HG02885 (cell line): Measurements from ENCODE around the gene TMEM86A.
A peak's percentile ranks its signal among the peaks of the same experiment; 100 is the strongest.

Source experiments
- ATAC-seq: cut with Tn5 transposase; IDR thresholded peaks from one replicate; pipeline ENCODE4 v1.9.1; 2021; ENCODE audit warnings: mild to moderate bottlenecking; ENCODE audit not compliant: unreplicated experiment, poor library complexity

TMEM86A gene

GRCh38 chr11:18699848-18700261, 1.3 kb downstream of the TMEM86A start:
- ATAC-seq = no peak

GRCh38 chr11:18700375-18700774, 1.8 kb downstream of the TMEM86A start:
- ATAC-seq = no peak

GRCh38 chr11:18700872-18701271, 2.3 kb downstream of the TMEM86A start:
- no peak for ATAC-seq

DNA sequence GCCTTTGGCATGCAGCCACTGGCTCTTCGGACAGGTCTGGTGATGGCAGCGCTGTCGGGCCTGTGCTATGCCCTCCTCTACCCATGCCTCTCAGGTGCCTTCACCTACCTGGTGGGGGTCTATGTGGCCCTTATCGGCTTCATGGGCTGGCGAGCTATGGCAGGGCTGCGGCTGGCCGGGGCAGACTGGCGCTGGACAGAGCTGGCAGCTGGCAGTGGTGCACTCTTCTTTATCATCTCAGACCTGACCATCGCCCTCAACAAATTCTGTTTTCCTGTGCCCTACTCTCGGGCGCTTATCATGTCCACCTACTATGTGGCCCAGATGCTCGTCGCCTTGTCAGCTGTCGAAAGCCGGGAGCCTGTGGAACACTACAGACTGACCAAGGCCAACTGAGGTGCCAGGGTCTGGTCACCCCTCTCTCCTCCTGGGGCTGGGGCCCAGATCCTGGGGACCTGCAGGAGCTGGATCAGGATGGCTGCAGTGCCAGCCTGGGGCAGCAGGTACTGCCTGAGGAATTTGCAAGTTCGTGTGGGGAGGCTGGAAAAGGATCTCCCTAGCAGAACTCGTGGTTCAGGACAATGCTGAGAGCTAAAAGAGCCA, 3.1 kb downstream of the TMEM86A start:
- ATAC-seq = no peak

DNA sequence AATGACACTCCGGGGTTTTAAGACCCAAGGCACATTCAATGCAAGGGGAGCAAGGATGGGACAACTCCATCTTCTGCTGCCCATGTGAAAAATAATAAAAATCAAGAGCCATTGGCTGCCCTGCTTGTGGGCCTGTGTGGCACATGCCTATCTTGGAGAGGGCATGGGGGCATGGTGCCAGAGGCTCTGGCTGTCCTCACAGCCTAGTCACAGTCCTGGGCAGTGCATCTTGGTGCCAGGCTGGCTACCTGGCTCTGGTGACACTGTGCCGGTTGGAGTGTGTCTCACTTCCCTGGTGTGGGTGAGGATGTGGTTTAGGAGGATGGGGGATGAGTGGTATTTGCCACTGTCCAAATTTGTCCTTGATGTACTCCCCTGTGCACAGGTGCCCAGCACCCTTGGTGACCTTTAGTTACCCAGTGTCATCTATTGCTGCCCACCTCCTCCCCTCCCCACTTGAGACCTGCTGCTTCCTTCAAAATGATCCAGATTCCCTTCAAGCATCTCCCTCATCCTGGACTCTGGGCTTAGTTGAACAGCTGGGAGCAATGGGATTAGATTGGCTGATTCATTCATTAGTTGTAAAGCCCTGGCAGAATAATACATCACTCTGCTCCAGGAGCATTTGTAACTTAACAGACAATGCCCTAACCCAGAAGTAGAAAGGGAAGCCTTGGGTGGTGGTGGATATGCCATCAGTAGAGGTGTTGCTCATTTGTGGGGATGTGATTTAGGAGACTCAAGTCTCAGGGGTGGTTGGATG, 4.6 kb downstream of the TMEM86A start:
- no peak for ATAC-seq

- ATAC-seq = no peak
These were observed 5.6 kb downstream of the TMEM86A start for GRCh38 chr11:18704045-18704645.

GRCh38 chr11:18704698-18705097, 6.1 kb downstream of the TMEM86A start:
- ATAC-seq = no peak

DNA sequence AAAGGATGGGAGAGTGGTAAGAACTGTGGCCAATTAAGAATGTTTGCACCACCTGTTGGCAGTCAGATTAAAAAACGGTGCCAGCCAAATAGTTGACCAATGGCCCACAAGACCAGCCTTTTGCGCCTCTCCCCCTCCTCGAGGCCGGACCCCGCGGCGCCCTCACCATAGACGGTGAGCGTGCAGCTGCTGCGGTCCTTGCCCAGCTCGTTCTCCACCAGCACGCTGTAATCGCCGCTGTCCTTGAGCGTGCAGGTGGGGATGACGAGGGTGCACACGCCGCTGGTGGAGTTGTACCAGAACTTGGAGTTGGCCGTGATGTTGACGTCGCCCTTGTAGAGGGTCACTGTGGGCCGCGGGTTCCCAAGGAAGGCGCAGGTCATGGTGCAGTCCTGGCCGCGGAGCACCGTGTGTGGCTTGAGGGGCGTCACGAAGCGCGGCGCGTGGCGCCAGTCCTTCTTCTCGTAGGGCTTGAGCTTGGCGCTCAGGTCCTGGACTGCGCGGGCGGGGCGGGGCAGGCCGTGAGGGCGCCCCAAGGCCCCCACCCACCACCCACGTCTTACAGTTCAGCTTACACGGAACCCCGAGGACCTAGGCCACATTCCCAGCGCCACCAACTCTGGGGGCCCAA, 7.2 kb downstream of the TMEM86A start:
- ATAC-seq = no peak

DNA sequence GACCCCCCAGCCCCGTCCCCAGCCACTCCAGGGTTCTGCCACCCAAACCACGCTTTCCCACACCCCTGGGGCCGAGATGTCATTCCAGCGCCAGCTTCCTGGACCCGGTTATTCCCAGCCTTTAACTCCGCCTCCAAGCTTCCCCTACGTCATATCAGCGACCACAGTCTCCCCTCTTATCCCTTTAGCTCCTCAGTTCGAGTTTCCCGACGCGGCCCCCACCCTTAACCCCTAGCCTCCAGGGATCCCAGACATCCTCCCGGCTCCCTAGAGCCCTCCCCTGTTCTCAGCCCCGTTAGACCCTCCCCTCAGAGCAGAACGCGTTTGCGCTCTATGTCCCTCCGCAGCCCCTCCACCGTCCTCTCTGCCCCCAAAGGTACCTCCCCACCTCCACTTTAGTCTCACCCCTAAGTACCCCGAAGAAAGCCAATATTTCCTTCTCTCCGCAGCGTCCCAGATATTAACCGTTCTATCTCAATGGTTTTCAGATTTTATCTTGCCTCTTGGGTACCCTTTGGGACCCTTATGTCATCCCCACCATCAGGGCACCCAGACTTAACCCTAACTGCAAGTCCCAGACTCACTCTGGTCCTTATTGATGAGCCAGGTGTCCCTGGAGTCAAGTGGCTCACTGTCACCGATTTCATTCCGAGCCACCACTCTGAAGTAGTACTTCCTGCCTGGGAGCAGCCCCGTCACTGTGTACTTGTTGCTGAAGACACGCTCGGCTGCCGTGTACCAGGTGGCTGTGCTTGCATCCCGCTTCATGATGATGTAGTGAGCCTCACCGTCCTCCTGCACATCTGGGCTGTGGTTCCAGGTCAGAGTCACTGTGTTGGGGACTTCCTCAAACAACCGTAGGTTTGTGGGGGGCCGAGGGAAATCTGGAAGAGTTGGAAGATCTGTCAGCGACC, 8.0 kb downstream of the TMEM86A start:
- ATAC-seq = no peak

- ATAC-seq = no peak
These were observed 9.3 kb downstream of the TMEM86A start for GRCh38 chr11:18707811-18708340.

- ATAC-seq = no peak
These were observed 10.8 kb downstream of the TMEM86A start for GRCh38 chr11:18709414-18709813.

DNA sequence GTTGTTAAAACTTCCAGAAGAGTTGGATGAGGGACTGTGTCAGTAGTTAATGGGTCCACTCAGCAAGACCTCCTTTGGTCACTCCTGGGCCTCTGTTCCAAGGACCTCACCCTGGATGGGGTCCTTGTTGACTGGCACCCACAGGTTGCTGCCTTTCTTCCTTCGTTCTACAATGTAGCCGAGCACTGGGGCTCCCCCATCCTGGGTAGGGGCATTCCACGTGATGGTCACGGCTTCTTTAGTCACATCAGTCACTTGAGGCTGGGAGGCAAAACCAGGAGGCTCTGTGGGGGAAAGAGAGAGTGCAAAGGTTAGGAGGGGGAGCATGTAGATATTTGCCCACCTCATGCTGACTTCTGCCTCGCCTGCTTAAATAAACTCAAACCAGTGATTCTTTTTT, 12.0 kb downstream of the TMEM86A start:
- ATAC-seq = peak; percentile 56

DNA sequence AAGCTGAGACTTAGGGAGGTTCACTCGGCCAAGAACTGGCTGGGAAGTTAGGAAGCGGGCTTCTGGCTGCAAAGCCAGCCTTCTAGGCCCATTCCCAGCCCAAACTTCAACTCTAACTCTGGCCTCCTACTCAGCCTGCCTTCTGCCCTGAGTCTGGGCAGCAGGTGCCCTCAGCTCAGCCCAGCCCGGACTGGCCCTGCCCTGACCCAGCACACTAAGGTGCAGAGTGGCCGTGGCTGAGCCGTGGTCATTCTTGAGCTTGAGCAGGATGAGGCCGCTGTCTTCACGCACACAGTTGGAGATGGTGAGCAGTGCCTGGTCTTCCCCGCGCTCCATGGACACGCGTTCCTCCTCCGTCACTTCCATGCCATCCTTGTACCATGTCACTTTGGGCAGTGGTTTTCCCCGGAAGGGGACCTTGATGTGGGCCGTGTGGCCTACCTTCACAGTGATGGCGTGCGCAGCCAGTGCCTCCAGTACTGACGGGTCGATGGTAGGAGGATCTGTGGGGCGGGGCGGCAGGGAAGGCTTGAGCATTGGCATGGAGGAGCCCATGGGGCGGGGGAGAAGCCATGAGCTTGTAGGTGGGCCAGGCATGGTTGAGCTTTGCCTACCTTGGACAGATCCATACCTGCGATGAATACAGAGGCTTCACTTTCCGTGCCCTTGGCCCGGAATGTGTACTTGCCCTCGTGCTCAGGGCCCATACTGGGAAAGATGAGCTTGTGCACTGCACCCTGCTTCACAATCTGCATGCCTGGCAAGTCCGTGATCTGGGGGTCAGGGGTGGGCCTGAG, 15.3 kb downstream of the TMEM86A start:
- ATAC-seq = no peak

GRCh38 chr11:18714443-18714780, 15.8 kb downstream of the TMEM86A start:
- no peak for ATAC-seq

DNA sequence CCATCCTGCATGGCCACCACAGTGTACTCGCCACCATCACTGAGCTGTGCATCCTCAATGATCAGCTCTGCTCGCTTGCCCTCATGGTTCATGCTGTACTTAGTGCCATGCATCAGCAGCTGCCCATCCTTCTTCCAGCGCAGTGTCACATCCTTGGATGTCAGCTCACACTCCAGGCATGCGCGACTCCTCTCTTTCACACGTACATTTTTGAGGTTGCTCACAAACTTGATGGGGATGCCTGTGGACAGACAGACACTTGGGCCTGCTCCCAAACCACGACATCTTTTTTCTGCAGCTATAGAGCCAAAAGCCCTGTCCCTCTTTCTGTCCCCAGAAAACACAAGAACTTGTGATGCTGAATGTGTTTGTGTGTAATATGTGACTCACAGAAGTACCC, 16.9 kb downstream of the TMEM86A start:
- no peak for ATAC-seq

DNA sequence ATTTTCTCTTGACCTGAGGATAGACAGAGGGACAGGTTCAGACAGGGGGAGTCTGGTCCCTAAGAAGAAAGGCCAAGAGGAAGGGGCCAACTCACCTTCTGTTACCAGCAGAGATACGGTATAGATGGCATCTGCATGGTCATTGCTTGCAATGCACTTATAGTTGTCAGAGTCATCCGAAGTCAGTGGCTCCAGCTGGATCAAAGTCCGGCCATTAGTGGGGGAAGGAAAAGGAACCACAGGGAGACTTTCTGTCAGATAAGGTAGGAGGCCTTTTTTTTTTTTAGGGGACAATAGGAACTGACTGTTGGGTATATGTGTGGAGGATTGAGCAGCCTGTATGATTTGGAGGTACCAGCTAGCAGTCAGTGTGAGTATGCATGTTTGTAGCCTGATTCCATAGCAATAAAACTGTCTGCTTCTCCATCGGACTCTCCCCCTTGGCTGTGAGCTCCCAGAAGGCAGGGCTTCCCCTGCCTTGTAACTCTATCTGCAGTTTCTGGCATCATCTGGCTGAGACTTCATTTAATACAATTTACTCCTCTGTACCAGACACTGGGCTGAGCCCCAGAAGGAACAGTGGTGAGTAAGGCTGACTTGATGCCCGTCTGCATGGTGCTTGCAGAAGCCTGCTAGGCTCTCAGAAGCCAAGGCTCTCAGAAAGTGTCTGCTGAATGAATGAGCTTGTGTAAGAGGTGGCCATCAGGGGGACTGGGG, 21.7 kb downstream of the TMEM86A start:
- no peak for ATAC-seq

- peak; percentile 85 for ATAC-seq
These were observed 22.4 kb downstream of the TMEM86A start for GRCh38 chr11:18720808-18721560.
